Vagina (tissue), 2 donors: ENCODE measurements around the gene MROH2B.

Experiments used
- CTCF ChIP-seq, 3 experiments: fragments of 450-650 bp in 2 of 3; fragments of 200-600 bp in 1 of 3; sonication (generic) in 1 of 3; IDR thresholded peaks; one replicate each; pipeline ENCODE4 v1.5.1; 2017 to 2019; ENCODE audit warnings: antibody characterized with exemption in 3 of 3, mild to moderate bottlenecking in 2 of 3, moderate library complexity in 2 of 3
- POLR2A ChIP-seq, 2 donors: fragments of 450-650 bp; IDR thresholded peaks; one replicate each; pipeline ENCODE4 v1.6.1; 2017; ENCODE audit warnings: antibody characterized with exemption in 2 of 2, mild to moderate bottlenecking in 2 of 2, moderate library complexity in 2 of 2
- POLR2AphosphoS5 ChIP-seq, 2 donors: sonication (generic); formaldehyde crosslinking; IDR thresholded peaks; one replicate each; pipeline ENCODE4 v1.9.0; 2017; ENCODE audit warnings: antibody characterized with exemption in 2 of 2, mild to moderate bottlenecking in 2 of 2, low read depth in 1 of 2; ENCODE audit not compliant: insufficient read depth in 1 of 2

- TF ChIP-seq CTCF (IDR thresholded peaks at IDR 0.05) (no peak), POLR2AphosphoS5 (IDR thresholded peaks at IDR 0.05; ENCODE audit: insufficient read depth in 1 of 2, low read depth in 1 of 2) (no peak), POLR2A (IDR thresholded peaks at IDR 0.05) (no peak)
These were observed 85.6 kb downstream of the MROH2B start for GRCh38 chr5:40985501-40985900.
